ENCODE measurements around the gene CDKL5. TPM values are rescaled to one million over a fixed set of nuclear protein-coding genes. Genes with fewer than 3 reads are reported as not detected.
A peak's percentile ranks its signal among the peaks of the same experiment; 100 is the strongest.
"Not testable (repeated sequence)": the region's sequence is repeated elsewhere in the genome, so short reads cannot be mapped to it uniquely, and the experiment has no call there.

Gene CDKL5
- total RNA-seq, 6 experiments from 2014 or later: 5.6 to 5.9 (median 5.8) TPM

- Mint-ChIP-seq H3K9me3 (no peaks in the 10 kb centered on the region), H3K36me3 (ENCODE audit: low read depth) (no peaks in the 10 kb centered on the region), H3K4me1 (ENCODE audit: low read depth) (peaks cover 34% of the 10 kb centered on the region), H3K27me3 (ENCODE audit: insufficient read depth) (no peaks in the 10 kb centered on the region), H3K4me3 (0 out of 2 replicates have a peak overlapping the region, but pooled peaks have one; percentile 63), H3K27ac (peak overlapping the region; percentile 84)
- TF ChIP-seq, protein P1, sequence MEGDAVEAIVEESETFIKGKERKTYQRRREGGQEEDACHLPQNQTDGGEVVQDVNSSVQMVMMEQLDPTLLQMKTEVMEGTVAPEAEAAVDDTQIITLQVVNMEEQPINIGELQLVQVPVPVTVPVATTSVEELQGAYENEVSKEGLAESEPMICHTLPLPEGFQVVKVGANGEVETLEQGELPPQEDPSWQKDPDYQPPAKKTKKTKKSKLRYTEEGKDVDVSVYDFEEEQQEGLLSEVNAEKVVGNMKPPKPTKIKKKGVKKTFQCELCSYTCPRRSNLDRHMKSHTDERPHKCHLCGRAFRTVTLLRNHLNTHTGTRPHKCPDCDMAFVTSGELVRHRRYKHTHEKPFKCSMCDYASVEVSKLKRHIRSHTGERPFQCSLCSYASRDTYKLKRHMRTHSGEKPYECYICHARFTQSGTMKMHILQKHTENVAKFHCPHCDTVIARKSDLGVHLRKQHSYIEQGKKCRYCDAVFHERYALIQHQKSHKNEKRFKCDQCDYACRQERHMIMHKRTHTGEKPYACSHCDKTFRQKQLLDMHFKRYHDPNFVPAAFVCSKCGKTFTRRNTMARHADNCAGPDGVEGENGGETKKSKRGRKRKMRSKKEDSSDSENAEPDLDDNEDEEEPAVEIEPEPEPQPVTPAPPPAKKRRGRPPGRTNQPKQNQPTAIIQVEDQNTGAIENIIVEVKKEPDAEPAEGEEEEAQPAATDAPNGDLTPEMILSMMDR (IDR thresholded peaks at IDR 0.05): no peak
- no peak for DNase-seq
Measured at GRCh38 chrX:18422886-18423285, 2.5 kb upstream of the CDKL5 start.

- peak overlapping the region; percentile 95 for H3K4me3 Mint-ChIP-seq
- TF ChIP-seq, protein P1 (IDR thresholded peaks at IDR 0.05): no peak
- no peaks in the 10 kb centered on the region for H3K36me3 Mint-ChIP-seq (ENCODE audit: low read depth)
- peaks cover 34% of the 10 kb centered on the region for H3K4me1 Mint-ChIP-seq (ENCODE audit: low read depth)
- H3K9me3 Mint-ChIP-seq: no peaks in the 10 kb centered on the region
- H3K27ac Mint-ChIP-seq: peak overlapping the region; percentile 87
- no peaks in the 10 kb centered on the region for H3K27me3 Mint-ChIP-seq (ENCODE audit: insufficient read depth)
- DNase-seq: peak; percentile 19
Measured at GRCh38 chrX:18424482-18425198, 768 bp upstream of the CDKL5 start.

- no peak for DNase-seq
- H3K4me3 Mint-ChIP-seq: peak overlapping the region; percentile 86
- no peaks in the 10 kb centered on the region for H3K9me3 Mint-ChIP-seq
- TF ChIP-seq, protein P1 (IDR thresholded peaks at IDR 0.05): no peak
- no peaks in the 10 kb centered on the region for H3K27me3 Mint-ChIP-seq (ENCODE audit: insufficient read depth)
- peaks cover 34% of the 10 kb centered on the region for H3K4me1 Mint-ChIP-seq (ENCODE audit: low read depth)
- no peaks in the 10 kb centered on the region for H3K36me3 Mint-ChIP-seq (ENCODE audit: low read depth)
- H3K27ac Mint-ChIP-seq: peak overlapping the region; percentile 58
Measured at GRCh38 chrX:18426004-18426320, 554 bp downstream of the CDKL5 start.

GRCh38 chrX:18428006-18428405, 2.6 kb downstream of the CDKL5 start:
- H3K27me3 Mint-ChIP-seq (ENCODE audit: insufficient read depth): no peaks in the 10 kb centered on the region
- TF ChIP-seq, protein P1 (IDR thresholded peaks at IDR 0.05): no peak
- DNase-seq: no peak
- no peaks in the 10 kb centered on the region for H3K9me3 Mint-ChIP-seq
- peaks cover 22% of the 10 kb centered on the region for H3K4me1 Mint-ChIP-seq (ENCODE audit: low read depth)
- H3K27ac Mint-ChIP-seq: no peak overlapping the region
- no peaks in the 10 kb centered on the region for H3K36me3 Mint-ChIP-seq (ENCODE audit: low read depth)
- H3K4me3 Mint-ChIP-seq: no peak overlapping the region

- H3K36me3 Mint-ChIP-seq (ENCODE audit: low read depth); H3K27ac Mint-ChIP-seq; DNase-seq; H3K4me1 Mint-ChIP-seq (ENCODE audit: low read depth); H3K9me3 Mint-ChIP-seq; H3K27me3 Mint-ChIP-seq (ENCODE audit: insufficient read depth); H3K4me3 Mint-ChIP-seq: not testable (repeated sequence)
Measured at GRCh38 chrX:18433288-18433687, 7.9 kb downstream of the CDKL5 start.

DNA sequence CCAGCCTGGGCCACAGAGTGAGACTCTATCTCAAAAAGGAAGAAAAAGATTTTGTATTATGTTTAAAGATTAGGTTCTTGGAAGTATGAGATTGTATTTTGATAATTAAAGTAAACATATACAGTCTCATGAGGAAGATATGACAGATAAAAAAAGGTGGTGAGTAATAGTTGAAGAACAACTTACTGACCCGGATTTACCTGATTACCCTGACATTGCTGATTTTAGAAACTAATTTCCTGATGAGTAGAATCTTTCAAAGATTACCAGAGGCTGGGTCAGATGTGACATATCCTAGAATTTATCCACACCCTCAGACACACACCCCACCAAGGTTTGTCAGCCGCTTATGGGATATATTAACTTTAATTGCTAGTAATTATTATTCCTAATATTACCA, 9.5 kb downstream of the CDKL5 start:
- Mint-ChIP-seq H3K4me3 (no peak overlapping the region), H3K36me3 (ENCODE audit: low read depth) (no peaks in the 10 kb centered on the region), H3K27me3 (ENCODE audit: insufficient read depth) (no peaks in the 10 kb centered on the region), H3K9me3 (no peaks in the 10 kb centered on the region), H3K4me1 (ENCODE audit: low read depth) (no peaks in the 10 kb centered on the region), H3K27ac (no peak overlapping the region)
- no peak for DNase-seq
- TF ChIP-seq, protein P1 (IDR thresholded peaks at IDR 0.05): no peak
